Measurements from ENCODE around the gene TNFRSF8.
"Not testable (repeated sequence)": the region's sequence is repeated elsewhere in the genome, so short reads cannot be mapped to it uniquely, and the experiment has no call there.

TNFRSF8 gene

DNA sequence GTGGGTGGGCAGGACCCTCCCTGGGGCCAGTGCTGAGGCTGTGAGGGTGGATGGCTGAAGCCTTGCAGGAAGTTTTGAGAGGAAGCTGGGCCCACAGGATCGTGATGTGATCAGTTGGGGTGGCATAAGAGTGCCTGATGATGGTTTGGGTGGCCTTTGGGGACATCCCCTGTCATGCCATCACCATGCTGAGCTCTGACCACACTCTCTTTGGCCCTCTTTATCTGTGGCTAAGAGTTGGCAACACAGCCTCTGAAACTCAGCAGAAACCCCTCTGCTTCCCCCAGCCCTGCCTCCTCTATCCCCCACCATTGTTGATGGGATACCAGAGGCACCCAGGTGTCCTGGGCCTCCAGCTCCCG lies 24.0 kb upstream of the TNFRSF8 start:
- DNase-seq = no peak

DNA sequence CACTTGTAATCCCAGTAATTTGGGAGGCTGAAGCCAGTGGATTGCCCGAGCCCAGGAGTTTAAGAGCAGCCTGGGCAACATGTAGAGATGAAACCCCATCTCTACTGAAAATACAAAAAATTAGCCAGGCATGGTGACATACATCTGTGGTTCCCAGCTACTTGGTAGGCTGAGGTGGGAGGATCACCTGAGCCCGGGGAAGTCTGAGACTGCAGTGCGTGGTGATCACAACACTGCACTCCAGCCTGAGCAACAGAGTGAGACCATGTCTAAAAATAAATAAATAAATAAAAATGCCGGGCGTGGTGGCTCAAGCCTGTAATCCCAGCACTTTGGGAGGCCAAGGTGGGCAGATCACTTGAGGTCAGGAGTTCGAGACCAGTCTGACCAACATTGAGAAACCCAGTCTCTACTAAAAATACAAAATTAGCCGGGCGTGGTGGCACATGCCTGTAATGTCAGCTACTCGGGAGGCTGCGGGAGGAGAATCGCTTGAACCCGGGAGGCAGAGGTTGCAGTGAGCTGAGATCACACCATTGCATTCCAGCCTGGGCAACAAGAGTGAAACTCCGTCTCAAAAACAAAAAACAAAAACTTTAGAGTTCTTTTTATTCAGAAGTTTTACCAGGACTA lies 23.2 kb upstream of the TNFRSF8 start:
- DNase-seq = not testable (repeated sequence)

DNA sequence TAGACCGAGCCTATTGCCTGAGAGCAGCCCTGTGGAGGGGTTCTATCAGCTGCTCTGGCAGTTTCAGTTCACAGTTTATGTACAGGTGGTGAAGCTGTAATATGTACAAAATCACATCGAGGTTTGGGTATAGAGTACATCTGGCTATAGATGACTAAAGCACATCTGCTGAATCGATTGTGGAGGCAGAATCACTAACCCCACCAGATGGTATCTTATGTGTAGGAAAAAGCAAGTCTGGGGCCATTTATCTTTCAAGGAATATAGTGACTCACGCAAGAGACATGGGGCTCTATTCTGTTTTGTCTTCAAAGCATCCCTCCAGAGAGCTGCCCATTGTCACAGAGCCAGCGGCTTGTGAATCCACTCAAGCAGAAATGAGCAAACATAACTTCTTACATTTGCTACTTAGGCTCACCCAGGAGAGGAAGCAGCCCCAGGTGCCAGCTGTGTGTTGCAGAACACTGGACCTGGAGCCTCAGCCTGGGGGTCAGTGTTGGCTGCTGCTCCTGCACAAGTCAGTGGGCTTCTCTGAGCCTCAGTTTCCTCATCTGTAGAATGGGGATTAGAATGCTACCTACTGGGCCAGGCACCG lies 22.5 kb upstream of the TNFRSF8 start:
- DNase-seq = peak; percentile 13

DNA sequence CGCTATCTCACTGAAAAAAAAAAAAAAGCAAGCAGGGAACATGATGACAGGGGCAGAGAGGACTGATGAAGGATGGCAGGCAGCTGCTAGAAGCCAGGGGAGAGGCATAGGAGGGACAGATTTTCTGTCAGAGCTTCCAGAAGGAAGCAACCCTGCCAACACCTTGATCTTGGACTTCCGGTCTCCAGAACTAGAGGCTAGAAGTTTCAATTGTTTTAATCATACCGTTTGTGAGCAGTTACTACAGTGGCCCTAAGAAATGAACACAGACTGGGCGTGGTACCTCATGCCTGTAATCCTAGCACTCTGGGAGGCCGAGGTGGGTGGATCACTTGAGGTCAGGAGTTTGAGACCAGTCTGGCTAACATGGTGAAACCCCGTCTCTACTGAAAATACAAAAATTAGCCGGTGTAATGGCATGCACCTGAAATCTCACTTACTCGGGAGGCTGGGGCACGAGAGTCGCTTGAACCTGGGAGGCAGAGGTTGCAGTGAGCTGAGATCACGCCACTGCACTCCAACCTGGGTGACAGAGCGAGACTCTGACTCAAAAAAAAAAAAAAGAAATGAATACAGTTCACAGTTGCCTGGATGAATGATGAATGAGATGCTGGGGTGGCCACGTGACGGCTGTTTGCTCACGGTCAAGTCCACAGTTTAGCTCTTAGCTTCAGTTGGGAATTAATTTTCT lies 18.8 kb upstream of the TNFRSF8 start:
- not testable (repeated sequence) for DNase-seq

DNA sequence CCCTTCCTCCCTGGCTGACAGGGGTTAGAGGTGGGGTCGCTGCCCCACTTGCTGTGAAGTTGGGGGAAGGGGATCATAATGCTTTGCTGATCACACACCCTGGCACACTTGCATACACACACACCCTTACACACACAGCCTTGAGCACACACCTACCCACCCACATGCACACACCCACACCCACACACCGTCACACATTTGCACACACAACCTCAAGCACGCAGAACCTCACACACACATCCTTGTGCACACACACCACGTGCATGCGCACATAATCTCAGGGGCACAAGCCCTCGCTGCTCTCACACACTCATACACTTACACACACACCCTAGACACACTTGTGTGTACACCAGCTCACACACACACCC lies 16.4 kb upstream of the TNFRSF8 start:
- DNase-seq = no peak

DNA sequence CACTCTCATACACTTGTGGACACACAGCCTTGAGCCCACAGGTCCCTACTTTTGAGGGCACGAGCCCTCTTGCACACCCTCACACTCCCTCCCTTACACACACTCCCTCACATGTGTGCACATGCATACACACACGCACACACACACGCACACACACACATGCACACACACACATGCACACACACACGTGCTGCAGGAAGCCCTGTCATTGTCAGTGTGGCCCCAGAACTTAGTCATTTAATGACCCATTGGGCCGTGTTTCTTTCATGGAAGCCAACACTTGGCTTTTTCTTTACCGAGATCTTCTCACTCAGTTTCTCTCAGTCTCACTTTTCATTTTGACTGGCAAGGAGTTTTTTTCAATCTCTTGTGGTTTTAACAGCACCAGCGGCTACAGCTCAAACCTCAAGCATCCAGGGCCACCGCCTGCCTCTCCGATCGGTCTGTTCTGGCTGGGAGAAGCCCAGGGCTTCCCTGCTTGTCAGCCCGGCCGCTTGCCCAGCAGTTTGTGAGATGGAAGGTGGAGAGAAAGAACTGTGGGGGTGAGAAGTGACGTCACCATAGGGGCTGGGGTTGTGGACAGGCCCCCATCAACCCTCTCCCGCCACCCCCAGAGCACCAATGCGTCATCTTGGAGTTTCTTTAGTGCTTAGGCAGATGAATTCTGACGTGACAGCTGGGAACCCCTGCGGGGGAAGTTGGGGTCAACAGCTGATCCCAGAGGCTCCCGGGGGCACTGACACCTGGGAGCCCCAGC lies 15.8 kb upstream of the TNFRSF8 start:
- DNase-seq = no peak

DNA sequence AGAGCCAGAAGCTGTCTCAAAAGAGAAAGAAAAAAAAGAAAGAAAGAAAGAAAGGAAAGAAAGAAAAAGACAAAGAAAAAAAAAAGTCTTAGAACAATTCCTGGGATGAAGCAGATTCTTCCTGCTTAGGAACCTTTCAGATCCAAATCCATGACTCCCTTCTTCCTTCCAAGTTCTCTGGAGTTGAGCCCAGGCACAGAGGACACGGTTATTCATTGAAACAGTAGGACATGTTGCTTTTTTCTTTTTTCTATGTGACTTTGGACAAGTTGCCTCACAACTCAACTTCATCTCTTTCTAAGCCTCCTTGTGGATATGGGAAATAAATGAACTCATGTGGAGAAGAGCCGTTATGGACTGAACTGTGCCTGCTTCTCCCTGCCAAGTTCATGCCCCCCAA lies 14.7 kb upstream of the TNFRSF8 start:
- DNase-seq = no peak

DNA sequence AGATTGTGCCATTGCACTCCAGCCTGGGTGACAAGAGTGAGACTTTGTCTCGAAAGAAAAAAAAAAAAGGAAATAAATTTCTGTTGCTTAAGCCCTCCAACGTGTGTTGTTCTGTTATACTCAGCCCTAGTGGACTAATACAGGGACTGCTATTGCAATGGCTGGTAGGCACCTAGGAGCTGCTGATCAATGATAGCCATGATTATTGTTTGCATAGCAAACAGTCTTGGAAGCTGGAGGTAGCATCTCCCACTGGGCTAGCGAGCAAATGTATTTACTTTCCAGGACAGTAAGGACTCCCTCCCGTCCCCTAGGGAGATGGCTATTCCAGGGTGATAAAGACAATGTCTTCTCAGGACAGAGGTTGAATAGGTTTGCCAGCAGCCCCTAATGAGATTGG lies 13.5 kb upstream of the TNFRSF8 start:
- DNase-seq = peak; percentile 64

DNA sequence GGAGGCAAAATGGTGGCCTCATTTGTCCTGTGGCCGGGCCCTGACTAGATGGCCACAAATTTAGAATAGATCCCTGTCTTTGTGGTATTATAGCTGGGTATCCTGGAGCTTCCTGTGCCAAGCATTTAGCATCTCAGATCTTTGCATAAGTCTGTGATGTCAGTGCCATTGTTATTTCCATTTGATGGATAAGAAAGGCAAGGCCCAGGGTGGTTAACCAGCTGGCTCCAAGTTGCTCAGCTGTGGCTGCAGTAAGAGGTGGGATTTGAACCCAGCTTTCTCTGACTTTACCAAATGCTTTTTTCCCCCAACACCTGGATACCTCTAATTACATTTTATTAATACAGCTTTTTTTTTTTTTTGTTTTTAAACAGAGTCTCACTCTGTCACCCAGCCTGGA lies 11.7 kb upstream of the TNFRSF8 start:
- no peak for DNase-seq

DNA sequence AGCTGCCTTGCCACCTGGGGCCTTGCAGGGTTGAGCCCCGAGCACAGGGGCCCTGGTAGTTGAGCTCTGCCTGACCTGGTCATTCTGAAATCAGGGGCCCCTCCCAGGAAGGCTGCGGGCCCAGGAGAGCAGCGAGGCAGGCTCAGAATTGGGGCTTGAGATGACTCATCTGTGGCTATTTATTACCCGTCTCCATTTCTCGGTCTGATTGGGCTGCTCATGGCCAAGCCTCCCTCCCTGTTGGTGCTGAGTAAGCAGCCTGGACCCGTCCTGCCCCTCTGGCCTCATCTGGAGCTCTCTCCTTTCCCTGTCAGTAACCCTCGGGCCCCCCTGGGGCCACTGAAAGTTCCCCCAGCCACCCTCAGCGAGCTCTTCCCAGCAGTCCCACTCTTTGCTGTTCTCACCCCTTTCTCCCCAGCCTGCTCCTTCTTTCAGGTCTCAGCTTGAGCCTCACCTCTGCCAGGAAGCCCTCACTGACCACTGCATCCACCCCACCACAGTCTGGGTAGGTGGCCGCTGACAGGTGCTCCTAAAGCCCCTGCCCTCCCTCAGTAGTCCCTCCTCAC lies 11.0 kb upstream of the TNFRSF8 start:
- no peak for DNase-seq

DNA sequence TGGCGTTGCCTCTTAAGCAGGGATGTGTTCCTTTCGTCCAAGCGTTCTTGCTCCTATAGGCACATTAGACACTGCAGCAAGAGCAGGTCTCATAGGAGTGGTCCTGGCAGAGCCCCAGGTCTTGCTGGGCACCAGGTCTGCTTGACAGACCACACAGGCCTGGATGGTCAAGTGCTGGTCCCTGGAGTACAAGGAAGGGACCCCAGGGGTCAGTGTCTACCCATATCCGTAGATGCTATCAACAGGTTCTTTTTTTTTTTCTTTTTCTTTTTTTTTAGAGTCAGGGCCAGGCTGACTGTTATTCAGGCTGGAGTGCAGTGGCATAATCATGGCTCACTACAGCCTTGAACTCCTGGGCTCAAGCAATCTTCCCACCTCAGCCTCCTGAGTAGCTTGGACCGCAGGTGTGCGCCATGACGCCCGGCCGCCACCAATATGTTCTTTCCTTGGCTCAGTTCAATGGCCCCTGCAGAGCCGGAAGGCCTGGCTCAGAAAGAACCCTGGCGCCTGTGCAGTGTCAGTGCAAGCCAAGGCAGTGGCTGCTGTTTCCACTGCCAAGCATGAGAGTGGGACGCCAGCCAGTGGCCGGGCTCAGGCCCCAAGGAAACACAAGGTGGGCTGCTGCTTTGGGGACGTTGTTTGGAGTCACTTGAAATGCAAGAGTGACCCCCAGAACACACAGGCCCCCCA lies 10.0 kb upstream of the TNFRSF8 start:
- DNase-seq = peak; percentile 40

DNA sequence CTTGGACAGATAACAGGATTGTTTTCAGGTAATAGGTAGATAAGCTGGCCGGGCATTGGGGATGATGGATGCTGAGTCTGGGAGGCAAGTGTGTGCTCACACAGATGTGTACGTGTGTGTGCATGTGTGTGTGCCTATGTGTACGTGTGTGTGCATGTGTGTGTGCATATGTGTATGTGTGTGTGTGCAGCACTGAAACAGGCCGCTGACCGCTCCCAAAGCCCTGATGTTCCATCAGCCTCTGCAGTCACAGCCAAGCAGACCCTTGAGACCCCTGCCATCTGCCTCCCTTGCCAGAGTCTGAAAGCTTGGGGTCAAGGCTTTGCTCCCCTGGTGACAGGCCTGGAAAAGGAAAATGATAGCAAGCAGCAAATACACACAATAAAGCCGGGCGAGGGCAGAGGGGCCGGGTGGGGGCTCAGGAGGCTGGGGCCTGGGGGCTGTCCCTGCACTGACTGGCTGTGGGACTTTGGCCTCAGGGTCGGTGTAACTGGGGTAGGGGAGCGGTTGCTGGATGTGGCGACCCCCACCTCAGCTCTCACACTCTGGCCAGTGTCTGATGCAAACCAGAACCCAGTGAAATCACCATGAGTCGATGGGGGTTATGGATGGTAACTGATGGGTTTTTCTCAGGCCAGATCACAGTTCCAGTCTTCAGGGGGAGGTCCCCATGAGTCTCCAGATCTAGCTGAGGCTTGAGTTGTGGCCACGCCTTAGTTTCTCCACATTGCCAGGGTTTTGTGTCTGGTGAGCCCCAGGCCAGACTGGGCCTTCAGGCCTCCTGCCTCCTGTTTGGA lies 9.2 kb upstream of the TNFRSF8 start:
- DNase-seq = no peak

DNA sequence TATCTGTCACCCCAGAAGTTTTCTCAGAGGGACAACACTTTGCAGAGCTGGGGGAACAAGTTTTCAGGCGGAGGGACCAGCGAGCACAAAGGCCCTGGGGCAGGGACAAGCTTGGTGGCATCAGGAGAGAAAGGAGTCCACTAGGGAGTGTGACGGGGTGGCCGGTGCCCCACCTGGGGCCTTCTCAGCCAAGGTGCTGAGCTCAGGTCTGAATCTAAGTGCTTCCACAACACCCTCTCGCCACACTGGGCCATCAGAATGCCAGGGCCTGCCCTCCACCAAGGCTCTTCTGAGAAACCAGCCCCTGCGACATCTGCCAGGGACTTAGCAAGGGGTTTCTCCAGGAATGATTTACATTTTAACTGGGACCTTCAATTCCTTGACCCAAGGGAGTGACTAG lies 7.8 kb upstream of the TNFRSF8 start:
- DNase-seq = no peak

DNA sequence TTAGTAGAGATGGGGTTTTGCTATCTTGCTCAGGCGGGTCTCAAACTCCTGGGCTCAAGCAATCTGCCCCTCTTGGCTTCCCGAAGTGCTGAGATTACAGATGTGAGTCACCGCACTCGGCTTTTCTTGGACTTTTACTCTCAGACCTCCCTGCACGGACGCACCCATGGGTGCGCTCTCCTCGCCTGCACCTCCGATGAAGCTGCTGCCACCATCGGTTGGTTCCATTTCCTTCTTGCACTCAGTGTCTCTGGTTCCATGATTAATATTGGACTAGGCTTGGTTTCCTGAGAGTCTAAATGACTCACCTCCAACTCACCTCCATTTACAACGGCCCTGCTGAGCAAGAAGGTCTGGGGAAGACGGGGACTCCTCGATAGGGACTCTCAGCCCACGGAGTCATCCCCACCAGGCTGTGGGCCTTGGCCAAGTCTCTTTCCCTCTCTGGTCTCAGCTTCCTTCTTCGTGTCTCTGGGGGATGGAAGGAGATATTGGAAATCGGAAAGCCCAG lies 6.7 kb upstream of the TNFRSF8 start:
- DNase-seq = no peak

DNA sequence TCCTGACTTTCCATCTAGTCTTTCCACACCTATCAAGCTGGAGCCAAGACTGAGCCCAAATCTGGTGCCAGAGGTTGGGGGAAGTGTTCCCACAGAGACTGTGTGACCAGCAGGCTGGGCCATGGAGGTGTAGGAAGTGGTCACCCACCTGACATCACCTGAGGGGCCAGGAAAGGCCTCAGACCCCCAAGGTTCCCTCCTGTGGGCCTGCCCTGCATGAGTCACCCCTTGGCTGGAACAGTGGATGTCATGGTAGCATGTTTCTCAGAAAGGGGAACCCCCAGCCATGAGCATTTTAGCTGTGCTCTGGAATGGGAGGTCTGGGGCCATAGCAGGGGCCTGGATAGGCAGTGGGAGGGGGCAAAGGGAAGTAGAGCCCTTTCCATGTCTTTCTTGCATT lies 5.7 kb upstream of the TNFRSF8 start:
- no peak for DNase-seq

DNA sequence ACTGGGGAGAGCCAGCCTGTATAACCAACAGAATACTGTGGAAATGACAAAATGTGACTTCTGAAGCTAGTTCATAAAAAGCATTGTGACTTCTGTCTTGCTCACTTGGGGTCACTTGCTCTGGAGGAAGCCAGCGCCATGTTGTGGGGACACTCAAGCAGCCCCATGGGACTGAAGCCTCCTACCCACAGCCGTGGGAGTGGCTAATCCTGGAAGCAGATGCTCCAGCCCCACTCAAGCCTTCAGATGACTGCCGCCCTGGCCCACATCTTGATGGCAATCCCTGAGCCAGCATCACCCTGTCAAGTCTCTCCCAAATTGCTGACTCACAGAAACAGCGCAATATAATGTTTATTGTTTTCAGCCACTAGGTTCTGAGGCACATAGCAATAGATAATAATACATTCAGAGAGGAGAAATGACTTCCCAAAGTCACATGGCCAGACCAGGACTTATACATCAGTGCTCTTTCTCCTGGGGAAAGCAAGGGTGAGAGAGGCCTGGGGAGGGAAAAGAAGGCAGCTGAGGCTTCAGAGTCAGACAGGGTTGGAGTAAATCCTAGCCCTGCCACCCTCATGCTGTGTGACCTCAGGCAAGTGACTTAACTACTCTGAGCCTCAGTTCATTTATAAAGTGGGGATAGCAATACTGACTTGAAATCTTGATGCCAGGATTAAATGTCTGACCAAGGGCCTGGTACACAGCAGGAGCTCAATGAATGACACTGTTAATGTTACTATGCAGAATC lies 5.0 kb upstream of the TNFRSF8 start:
- DNase-seq = no peak

DNA sequence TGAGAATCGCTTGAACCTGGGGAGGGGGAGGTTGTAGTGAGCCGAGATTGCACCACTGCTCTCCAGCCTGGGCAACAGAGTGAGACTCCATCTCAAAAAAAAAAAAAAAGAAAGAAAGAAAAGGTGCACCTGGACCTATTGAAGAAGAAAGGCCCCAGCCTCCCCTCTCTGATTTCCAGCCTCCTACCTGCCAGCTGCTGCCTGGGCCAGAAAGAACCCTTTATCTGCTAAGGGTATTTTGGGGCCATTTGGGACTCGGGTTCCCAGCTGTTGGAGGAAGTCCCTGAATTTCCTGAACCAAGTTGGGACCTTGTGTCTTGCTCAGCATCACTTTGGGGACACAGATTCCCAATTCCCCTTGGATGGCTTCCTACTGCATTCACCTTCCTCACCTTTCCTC lies 3.9 kb upstream of the TNFRSF8 start:
- no peak for DNase-seq

DNA sequence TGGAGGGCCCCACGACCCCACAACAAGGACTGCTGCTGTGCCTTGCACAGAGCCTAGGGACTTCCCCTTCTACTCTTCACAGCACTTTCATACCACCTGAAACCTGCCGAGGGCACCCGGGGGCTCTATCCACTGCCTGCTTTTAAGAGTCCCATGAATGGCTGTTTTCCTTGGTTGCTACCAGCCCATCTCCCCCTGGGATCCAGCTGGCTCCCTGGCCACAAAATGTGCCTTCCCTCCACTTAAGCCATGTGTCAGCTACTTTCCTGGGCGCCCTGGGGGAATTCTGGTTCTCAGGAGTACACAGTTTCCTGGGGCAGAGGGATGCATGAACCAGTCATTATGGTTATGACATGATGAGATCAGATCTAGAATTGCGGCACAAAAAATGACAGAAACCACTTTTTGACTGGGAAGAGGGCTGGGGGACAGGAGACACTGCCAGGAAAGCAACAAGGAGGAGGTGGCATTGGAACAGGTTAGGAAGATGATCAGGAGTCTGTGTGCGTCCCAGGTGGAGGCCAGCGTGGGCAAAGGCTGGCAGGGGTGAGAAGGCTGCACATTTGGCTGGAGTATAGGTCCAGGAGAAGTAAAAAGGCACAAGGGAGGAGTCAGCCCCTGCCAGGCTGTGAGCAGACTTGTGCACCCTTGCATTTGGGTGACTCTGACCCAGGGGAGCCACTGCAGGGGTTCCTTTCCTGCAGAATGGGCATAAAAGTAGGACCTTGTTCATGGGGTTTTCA lies 3.2 kb upstream of the TNFRSF8 start:
- no peak for DNase-seq

DNA sequence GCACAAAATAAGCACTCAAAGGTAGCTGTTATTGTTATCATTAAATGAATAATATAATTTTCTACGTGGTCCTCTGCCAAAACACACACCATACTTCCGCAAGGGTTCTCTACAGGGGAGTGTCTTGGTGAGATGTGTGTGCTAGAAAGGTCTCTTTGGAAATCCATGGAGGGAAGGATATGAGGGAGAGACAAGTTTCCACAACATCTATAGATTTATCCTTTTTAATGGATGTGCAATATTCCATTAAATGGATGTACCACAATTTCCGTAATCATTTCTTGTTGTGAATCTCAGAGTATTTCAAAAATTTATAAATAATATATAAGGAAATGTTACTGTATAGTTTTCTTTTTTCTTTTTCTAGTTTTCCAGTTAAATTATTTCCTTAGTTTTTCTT lies 2.6 kb upstream of the TNFRSF8 start:
- no peak for DNase-seq
